Epithelial cell of proximal tubule (primary cell): Measurements from ENCODE around the gene ARRB1. TPM values are rescaled to one million over a fixed set of nuclear protein-coding genes. Genes with fewer than 3 reads are reported as not detected.

Experiments used
- DNase-seq: peaks from one replicate; pipeline ENCODE4 v3.0.0-alpha.2; 2011; ENCODE audit warnings: low read depth
- H3K4me3 ChIP-seq: 2 replicates; pipeline ENCODE4 v1.5.1; 2011; ENCODE audit warnings: low read depth, mild to moderate bottlenecking, low read length
- total RNA-seq: library from RNA; depleted of rRNA; stranded (reverse); fragments of >200 nt; gene quantifications from 2 replicates; pipeline ENCODE4 v1.2.3, GENCODE V29; 2015
- TF ChIP-seq, protein P1 (sequence below): conservative IDR thresholded peaks from 2 replicates; pipeline ENCODE4 v1.5.1; 2012; ENCODE audit warnings: low read depth, mild to moderate bottlenecking, low read length

The ARRB1 gene
- total RNA-seq, 1 donor from 2014 or later = 13.8 TPM

DNA sequence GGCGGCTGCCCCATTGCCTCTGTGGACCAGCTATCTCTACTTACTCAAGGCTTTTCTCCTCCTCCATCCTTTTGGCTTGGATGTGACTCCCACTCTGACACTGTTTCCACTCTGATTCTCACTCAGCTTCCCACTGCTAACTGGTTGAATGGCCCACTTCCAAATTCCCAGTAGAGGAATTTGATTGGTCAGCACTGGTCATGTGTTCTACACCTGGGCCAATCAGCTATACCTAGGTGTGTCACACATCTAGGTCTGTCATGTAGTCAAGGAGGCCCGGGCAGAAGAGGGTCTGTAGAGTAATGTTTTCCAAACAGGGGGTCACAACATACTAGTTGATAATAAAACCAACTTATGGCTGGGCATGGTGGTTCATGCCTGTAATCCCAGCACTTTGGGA lies 57.6 kb downstream of the ARRB1 start:
- TF ChIP-seq, protein P1, sequence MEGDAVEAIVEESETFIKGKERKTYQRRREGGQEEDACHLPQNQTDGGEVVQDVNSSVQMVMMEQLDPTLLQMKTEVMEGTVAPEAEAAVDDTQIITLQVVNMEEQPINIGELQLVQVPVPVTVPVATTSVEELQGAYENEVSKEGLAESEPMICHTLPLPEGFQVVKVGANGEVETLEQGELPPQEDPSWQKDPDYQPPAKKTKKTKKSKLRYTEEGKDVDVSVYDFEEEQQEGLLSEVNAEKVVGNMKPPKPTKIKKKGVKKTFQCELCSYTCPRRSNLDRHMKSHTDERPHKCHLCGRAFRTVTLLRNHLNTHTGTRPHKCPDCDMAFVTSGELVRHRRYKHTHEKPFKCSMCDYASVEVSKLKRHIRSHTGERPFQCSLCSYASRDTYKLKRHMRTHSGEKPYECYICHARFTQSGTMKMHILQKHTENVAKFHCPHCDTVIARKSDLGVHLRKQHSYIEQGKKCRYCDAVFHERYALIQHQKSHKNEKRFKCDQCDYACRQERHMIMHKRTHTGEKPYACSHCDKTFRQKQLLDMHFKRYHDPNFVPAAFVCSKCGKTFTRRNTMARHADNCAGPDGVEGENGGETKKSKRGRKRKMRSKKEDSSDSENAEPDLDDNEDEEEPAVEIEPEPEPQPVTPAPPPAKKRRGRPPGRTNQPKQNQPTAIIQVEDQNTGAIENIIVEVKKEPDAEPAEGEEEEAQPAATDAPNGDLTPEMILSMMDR = no peak
- DNase-seq = no peak
- no peak overlapping the region for H3K4me3 ChIP-seq

- TF ChIP-seq, protein P1 = no peak
- no peak overlapping the region for H3K4me3 ChIP-seq
- no peak for DNase-seq
These were observed 58.5 kb downstream of the ARRB1 start for GRCh38 chr11:75292943-75293342.

- TF ChIP-seq, protein P1 = no peak
- H3K4me3 ChIP-seq = no peak overlapping the region
- DNase-seq = no peak
These were observed 59.7 kb downstream of the ARRB1 start for GRCh38 chr11:75291741-75292140.

DNA sequence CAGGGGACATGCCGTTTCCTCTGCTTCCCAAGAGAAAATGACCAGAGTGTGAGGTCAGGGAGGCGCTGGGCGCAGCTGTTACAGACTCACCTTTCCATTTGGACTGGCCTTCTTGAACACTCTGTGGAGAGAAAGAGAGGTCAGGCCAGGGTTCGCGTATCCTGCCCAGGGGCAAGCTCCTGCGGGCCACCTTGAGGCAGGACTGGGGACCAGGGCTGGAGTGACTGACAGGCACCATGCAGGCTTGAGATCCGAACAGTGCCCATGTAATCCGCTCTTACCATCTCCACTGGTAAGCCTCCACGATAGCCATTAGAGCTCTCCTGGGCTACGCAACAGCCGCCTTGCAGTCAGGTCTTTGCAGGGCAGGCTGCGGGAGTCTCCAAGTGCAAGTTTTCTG lies 61.5 kb downstream of the ARRB1 start:
- no peak for DNase-seq
- H3K4me3 ChIP-seq = no peak overlapping the region
- TF ChIP-seq, protein P1 = no peak

- TF ChIP-seq, protein P1 = no peak
- DNase-seq = no peak
- no peak overlapping the region for H3K4me3 ChIP-seq
These were observed 62.0 kb downstream of the ARRB1 start for GRCh38 chr11:75289511-75289760.

- no peak overlapping the region for H3K4me3 ChIP-seq
- DNase-seq = no peak
- TF ChIP-seq, protein P1 = no peak
These were observed 63.9 kb downstream of the ARRB1 start for GRCh38 chr11:75287579-75287978.

GRCh38 chr11:75286826-75287465 lies 64.5 kb downstream of the ARRB1 start:
- TF ChIP-seq, protein P1 = no peak
- no peak for DNase-seq
- no peak overlapping the region for H3K4me3 ChIP-seq
